Lung microvascular endothelial cell (primary cell): ENCODE data around the gene KAT2A. TPM values are rescaled to one million over a fixed set of nuclear protein-coding genes. Genes with fewer than 3 reads are reported as not detected.

Experiments
- DNase-seq, 2 donors: peaks; one replicate each; pipeline versions ENCODE4 v3.0.0 to v3.0.0-alpha.2; 2010; ENCODE audit warnings: low read depth in 2 of 2
- total RNA-seq: library from RNA; depleted of rRNA; stranded (reverse); fragments of >200 nt; gene quantifications from 2 replicates; pipeline ENCODE4 v1.2.1, GENCODE V29; 2014

The KAT2A gene
- total RNA-seq, 1 donor from 2014 or later = 6.7 TPM

GRCh38 chr17:42114118-42114517 lies 7.0 kb downstream of the KAT2A start:
- no peak for DNase-seq

DNA sequence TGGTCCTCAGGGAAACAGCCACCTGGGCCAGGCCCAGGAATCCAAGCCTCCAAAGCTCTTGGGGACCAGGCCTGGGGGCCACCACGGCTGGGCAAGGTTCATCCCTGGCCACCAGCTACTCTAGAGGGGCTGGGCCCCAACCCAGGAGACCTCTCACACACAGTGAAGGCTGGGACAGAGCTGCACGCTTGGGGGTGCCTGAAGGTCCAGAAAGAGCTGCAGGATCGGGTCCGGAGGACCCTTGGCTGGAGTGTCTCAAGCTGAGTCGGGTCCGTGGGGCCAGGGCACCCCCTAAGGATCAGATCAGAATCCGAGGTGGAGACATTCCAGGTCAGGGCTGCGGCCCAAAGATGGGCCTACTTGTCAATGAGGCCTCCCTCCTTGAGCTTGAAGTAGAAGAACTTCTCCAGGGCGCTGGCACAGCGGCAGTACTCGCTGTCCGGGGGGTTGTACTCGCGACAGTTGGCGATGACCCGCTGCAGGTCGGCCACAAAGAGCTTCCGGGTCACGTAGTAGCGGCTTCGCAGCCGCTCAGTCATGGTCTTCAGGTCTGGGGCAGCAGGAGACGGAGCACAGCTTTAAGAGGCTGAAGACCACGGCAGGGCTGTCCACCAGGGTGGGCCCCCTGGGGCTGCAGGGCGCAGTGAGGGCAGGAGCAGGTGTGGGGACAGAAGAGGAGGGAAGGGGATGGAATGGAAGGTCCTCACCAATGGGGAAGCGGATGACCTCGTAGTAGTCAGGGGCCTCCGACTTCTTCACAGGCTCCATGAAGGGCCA lies 7.7 kb downstream of the KAT2A start:
- DNase-seq = no peak

- DNase-seq = peak; percentile 67 to 91
Measured at GRCh38 chr17:42112552-42113176, 8.5 kb downstream of the KAT2A start, which contains the start of gene DHX58. DHX58 (minus strand) TSS chr17:42112714; CDS start chr17:42111892, 822 bp downstream.

- DNase-seq = peak in 1 of 2 donors; percentile 66
Measured at GRCh38 chr17:42111871-42112551, 9.2 kb downstream of the KAT2A start.

GRCh38 chr17:42111265-42111636 lies 9.9 kb downstream of the KAT2A start:
- DNase-seq = no peak

- no peak for DNase-seq
Measured at GRCh38 chr17:42110301-42111264, 10.6 kb downstream of the KAT2A start.

DNA sequence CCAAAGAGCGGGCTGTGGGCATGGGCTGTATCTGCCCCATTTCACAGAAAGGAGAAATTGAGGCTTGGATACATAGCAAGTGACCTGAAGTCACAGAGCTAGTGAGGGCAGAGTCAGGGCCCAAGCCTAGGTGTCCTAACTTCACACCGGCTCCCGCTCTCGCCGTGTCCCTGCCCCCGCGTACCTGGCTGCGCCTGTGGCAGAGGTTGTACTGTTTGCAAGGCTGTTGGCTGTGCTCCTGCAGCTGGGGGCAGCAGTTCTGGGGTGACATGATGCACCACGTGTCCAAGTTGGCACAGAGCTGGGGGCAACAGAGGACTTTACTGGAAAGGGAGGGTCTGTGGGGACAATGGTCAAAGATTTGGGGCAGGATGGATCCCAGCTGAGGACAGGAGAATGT lies 12.1 kb downstream of the KAT2A start:
- DNase-seq = no peak

DNA sequence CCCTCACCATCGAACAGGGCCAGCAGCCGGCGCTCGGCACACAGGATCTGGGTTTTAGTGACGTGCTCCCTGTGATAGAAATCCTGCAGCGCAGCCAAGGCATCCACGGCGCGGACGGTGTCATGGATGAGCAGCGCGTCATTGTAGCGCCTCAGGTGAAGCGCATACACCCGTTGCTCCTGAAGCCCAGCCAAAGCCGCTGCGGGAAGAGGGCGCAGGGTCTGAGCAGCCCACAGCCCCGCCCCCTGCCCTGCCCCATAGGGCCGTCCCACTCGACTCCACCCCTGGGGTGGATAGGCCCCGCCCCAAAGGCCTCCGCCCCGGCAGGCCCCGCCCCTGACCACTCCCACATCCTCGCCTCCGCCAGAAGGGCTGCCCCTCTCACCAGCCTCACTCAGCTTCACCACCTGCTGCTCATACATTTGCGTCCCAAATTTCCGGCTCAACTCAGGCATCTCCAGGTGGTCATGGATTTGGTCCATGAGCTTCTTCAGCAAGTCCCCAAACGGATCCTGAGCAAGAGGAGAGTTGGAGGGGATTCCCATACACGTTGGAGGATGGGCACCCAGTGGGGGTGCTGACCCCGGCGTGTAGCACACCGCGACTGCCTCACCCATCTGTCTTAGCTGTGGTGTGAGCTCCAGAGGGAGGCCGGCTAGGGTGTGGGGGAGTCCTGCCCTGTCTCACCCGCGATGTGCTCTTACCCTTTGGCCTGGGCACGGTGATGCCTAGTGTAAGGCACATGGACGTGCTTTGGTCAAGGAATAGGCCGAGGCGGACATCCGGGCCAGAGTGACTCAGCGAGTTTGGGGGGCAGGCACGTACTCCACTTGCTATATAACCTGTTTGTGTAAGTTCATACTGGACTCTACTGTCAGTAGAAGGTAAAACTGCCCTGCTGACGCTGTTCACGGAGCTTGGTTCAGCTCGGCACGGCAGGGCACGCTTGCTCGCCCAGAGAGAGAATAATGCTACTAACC lies 13.3 kb downstream of the KAT2A start:
- peak; percentile 51 to 81 for DNase-seq

GRCh38 chr17:42107124-42107523 lies 14.0 kb downstream of the KAT2A start:
- DNase-seq = no peak

DNA sequence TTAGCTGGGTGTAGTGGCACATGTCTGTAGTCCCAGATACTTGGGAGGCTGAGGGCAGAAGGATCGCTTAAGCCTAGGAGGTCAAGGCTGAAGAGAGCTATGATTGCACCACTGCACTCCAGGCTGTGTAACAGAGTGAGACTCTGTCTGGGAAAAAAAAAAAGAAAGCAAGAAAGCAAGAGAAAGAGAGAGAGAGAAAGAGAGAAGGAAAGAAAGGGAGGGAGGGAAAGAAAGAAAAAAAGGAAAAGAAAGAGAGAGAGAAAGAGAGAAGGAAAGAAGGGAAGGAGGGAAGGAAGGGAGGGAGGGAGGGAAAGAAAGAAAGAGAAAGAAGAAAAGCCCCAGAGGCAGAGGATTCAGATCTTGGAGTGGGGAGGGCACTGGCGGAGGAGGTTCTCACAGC lies 15.2 kb downstream of the KAT2A start:
- DNase-seq = no peak

DNA sequence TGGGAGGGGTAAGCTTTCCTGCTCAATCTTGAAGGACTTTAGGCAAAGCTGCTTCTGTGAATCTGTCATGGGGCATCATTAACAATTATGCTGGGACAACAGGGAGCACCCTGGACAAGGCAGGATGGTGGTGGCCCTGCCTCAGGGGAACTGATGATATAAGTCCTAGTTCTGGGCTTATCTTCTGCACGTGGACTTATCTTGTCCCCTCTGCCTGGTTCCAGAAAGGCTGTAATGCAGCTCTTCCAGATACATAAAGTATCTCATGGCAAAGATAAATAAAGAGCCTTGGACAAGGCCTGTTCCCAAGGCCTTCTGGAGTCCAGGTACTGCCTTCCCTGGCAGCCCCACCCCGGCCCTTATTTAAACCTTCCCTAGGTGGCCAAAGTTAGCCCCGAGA lies 16.9 kb downstream of the KAT2A start:
- DNase-seq = no peak

DNA sequence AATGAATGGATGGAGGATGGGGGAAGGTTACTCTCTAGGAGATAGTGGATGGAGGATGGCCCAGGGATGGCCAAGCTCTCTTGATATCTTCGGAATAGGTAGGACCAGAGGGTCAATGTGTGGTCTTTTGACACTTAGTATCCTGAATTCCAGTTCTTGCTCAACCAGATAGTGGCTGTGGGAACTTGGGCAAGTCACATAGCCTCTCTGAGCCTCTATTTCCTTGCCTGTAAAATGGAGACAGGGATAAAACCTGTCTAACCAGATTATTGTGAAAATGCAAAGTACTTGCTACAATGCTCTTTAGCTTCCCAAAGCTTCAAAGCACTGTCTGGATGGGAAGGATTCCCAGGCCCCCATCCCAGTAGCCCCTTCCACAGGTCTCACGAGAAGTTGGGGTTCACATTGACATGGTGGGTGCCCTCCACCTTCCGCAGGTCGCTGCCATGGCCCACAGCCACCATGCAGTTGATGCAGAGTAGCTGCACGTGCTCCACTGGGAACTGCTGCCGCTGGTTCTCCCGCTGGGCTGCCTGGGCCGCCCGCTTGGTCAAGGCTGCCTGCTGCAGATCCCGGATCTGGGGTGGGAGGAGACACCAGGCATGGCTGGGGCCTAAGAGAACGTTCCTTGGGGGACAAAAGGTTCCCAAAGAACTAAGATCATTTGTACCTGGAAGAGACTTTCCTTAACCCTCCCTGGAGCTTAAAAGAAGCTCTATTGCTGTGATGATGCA lies 17.8 kb downstream of the KAT2A start:
- no peak for DNase-seq

GRCh38 chr17:42101513-42102292 lies 19.5 kb downstream of the KAT2A start:
- peak; percentile 77 to 86 for DNase-seq

GRCh38 chr17:42098730-42099399 lies 22.3 kb downstream of the KAT2A start:
- no peak for DNase-seq

DNA sequence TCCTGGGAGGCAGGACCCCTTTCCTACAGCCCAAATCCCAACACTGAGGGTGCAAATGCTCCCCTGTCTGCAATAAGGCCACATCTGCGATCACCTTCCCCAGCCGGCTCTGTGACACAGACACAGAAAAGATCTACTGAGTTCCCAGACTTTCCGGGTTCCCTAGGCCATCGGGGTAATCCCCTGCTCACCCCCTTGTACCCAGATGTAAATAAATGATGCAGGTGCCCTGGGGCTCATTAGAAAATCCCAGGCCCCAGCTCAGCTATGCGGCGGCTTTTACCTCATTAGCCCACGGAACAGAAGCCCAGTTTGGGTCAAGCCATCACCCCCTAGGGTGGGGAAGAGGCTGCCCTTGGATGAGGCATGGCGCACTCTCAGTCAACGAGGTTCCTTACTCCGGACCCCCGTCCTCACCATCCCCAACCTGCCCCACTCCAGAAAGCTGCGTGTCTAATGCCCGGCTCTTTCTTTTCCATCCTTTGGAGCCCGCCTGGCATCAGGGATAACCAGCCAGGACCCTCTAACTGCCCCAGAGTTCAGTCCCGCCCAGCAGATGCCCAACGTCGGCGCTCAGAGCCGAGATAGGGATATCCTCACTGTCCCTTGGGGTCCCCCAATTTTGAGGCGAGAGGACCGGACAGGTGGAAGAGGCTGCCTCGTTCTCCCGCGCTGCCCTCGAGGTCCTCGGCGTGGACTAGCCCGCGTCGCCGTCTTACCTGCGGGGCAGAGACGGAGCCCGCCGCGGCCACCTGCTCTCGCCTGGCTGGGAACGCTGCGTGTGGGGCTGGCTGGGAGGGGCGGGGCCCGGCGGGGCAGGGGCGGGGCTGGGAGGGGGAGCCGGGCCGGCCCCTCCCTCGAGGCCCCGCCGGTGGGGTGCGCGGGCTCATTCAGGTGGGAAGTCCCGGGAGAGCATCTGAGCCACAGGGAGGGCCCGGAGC lies 23.2 kb downstream of the KAT2A start, which contains the start of gene ZNF385C:
Gene ZNF385C (minus strand): TSS at position 783 of the 941 bp plus-strand sequence. CDS start 35,417 bp downstream, outside the sequence.
- no peak for DNase-seq

DNA sequence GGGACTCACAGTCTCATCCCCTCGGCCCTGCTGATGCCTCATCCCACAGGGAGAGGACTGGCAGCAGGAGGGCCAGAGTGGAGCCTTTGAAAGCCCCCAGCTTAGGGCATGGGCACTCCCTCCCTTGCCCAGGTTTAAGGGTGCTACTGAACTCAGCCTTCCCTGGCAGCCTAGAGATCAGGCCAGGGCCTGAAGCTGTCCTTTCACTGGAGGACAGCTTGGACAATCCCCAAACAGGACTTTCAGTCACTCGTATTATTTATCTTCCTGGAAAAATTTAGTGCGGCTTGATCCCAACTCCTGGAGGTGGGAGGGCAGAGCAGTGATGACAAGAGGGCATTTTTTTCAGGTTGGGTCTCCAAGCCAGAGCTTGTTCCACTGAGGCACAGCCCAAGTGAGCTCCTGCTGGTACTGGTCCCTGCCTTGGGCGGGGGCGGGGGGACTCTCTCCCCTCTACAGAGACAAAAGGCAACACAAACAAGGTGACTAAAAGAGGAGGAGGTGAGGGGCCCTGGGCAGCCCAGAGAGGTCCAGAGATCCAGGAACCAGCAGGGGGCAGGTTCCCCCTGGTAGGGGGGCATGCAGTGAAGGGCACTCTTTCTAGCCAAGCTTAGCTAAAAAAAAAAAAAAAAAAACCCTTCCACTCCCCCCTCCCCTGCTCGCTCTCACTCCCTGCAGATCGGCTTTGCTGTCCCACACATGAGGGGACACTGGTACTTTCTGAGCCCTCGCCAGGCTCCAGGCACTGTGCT lies 24.6 kb downstream of the KAT2A start:
- DNase-seq = no peak
